OCI-LY1 (cell line): Measurements from ENCODE around the gene PAMR1.

Experiments
- EZH2 ChIP-seq: fragments of 200-600 bp; sonication (generic), shearing (Covaris generic); IDR thresholded peaks from 2 replicates; pipeline ENCODE4 v1.8.0; 2017; ENCODE audit warnings: borderline replicate concordance, mixed run types, mild to moderate bottlenecking, antibody characterized with exemption, low read length, moderate library complexity, mixed read lengths
- TF ChIP-seq, protein P1 (sequence below): fragments of 200-600 bp; sonication (generic), shearing (Covaris generic); IDR thresholded peaks from 2 replicates; pipeline ENCODE4 v1.5.1; 2017; ENCODE audit warnings: mild to moderate bottlenecking, antibody characterized with exemption, low read length, moderate library complexity, mixed read lengths

DNA sequence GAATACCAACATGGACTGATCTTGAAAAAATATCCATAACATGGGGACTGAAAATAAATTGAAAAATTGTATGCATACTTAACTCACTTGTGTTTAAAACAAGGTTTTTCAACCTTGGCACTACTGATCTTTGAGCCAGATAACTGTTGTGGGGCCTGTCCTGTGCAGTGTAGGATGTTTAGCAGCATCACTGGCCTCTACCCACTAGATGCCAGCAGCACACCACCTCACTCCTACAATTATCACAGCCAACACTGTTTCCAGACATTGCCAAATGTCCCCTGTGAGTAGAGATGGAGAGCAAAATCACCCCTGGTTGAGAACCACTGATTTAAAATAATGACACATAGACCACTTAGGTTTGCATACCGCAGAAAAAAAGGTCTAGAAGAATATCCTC is 61.1 kb downstream of the PAMR1 start:
- TF ChIP-seq EZH2 = no peak
- TF ChIP-seq, protein P1, sequence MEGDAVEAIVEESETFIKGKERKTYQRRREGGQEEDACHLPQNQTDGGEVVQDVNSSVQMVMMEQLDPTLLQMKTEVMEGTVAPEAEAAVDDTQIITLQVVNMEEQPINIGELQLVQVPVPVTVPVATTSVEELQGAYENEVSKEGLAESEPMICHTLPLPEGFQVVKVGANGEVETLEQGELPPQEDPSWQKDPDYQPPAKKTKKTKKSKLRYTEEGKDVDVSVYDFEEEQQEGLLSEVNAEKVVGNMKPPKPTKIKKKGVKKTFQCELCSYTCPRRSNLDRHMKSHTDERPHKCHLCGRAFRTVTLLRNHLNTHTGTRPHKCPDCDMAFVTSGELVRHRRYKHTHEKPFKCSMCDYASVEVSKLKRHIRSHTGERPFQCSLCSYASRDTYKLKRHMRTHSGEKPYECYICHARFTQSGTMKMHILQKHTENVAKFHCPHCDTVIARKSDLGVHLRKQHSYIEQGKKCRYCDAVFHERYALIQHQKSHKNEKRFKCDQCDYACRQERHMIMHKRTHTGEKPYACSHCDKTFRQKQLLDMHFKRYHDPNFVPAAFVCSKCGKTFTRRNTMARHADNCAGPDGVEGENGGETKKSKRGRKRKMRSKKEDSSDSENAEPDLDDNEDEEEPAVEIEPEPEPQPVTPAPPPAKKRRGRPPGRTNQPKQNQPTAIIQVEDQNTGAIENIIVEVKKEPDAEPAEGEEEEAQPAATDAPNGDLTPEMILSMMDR = no peak
